WI38 (cell line): ENCODE measurements around the gene ADGRG1.

Experiments
- H3K4me3 ChIP-seq: 2 replicates; pipeline ENCODE4 v1.5.1; 2011; ENCODE audit warnings: low read depth, mild to moderate bottlenecking, control low read depth, low read length
- CTCF ChIP-seq: IDR thresholded peaks from 2 replicates; pipeline ENCODE4 v1.5.1; 2012; ENCODE audit warnings: low read depth, mild to moderate bottlenecking, control low read depth, low read length

Gene ADGRG1

GRCh38 chr16:57611181-57611580, 17.2 kb upstream of the ADGRG1 start:
- H3K4me3 ChIP-seq: no peak overlapping the region
- TF ChIP-seq CTCF: no peak

GRCh38 chr16:57611706-57612105, 16.7 kb upstream of the ADGRG1 start:
- H3K4me3 ChIP-seq: no peak overlapping the region
- TF ChIP-seq CTCF: no peak

- no peak overlapping the region for H3K4me3 ChIP-seq
- TF ChIP-seq CTCF: no peak
These were observed 15.9 kb upstream of the ADGRG1 start for GRCh38 chr16:57612494-57612893.

- H3K4me3 ChIP-seq: no peak overlapping the region
- TF ChIP-seq CTCF: no peak
These were observed 14.9 kb upstream of the ADGRG1 start for GRCh38 chr16:57613514-57613913.

- no peak for TF ChIP-seq CTCF
- no peak overlapping the region for H3K4me3 ChIP-seq
These were observed 13.9 kb upstream of the ADGRG1 start for GRCh38 chr16:57614536-57614935.

- no peak overlapping the region for H3K4me3 ChIP-seq
- no peak for TF ChIP-seq CTCF
These were observed 13.5 kb upstream of the ADGRG1 start for GRCh38 chr16:57614944-57615343.

- TF ChIP-seq CTCF: no peak
- H3K4me3 ChIP-seq: no peak overlapping the region
These were observed 12.6 kb upstream of the ADGRG1 start for GRCh38 chr16:57615813-57616212.

- TF ChIP-seq CTCF: no peak
- H3K4me3 ChIP-seq: no peak overlapping the region
These were observed 12.2 kb upstream of the ADGRG1 start for GRCh38 chr16:57616241-57616640.
